ENCODE measurements around the gene NLRP5.

DNA sequence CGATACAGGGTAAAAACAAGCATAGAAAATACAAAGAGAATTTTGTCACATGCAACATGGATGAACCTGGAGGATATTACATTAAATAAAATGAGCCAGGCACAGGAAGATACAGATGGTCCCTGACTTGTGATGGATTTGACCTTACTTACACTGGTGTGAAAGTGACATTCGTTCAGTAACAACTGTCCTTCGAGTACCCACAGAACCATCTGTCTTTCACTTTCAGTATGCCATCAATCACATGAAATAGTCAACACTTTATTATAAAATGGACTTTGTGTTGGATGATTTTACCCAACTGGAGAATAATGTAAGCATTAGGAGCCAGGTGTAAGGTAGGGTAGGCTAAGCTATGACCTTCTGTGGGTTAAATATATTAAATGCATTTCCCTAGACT, 83.1 kb downstream of the NLRP5 start:
- TF ChIP-seq, protein P1, sequence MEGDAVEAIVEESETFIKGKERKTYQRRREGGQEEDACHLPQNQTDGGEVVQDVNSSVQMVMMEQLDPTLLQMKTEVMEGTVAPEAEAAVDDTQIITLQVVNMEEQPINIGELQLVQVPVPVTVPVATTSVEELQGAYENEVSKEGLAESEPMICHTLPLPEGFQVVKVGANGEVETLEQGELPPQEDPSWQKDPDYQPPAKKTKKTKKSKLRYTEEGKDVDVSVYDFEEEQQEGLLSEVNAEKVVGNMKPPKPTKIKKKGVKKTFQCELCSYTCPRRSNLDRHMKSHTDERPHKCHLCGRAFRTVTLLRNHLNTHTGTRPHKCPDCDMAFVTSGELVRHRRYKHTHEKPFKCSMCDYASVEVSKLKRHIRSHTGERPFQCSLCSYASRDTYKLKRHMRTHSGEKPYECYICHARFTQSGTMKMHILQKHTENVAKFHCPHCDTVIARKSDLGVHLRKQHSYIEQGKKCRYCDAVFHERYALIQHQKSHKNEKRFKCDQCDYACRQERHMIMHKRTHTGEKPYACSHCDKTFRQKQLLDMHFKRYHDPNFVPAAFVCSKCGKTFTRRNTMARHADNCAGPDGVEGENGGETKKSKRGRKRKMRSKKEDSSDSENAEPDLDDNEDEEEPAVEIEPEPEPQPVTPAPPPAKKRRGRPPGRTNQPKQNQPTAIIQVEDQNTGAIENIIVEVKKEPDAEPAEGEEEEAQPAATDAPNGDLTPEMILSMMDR (IDR thresholded peaks at IDR 0.05), result no peak
- TF ChIP-seq POLR2AphosphoS5 (IDR thresholded peaks at IDR 0.05; ENCODE audit: low read depth, low read length) (no peak), SIN3A (IDR thresholded peaks at IDR 0.05; ENCODE audit: borderline replicate concordance, insufficient read depth, low read depth, low read length) (no peak)
- TF ChIP-seq, protein P2, sequence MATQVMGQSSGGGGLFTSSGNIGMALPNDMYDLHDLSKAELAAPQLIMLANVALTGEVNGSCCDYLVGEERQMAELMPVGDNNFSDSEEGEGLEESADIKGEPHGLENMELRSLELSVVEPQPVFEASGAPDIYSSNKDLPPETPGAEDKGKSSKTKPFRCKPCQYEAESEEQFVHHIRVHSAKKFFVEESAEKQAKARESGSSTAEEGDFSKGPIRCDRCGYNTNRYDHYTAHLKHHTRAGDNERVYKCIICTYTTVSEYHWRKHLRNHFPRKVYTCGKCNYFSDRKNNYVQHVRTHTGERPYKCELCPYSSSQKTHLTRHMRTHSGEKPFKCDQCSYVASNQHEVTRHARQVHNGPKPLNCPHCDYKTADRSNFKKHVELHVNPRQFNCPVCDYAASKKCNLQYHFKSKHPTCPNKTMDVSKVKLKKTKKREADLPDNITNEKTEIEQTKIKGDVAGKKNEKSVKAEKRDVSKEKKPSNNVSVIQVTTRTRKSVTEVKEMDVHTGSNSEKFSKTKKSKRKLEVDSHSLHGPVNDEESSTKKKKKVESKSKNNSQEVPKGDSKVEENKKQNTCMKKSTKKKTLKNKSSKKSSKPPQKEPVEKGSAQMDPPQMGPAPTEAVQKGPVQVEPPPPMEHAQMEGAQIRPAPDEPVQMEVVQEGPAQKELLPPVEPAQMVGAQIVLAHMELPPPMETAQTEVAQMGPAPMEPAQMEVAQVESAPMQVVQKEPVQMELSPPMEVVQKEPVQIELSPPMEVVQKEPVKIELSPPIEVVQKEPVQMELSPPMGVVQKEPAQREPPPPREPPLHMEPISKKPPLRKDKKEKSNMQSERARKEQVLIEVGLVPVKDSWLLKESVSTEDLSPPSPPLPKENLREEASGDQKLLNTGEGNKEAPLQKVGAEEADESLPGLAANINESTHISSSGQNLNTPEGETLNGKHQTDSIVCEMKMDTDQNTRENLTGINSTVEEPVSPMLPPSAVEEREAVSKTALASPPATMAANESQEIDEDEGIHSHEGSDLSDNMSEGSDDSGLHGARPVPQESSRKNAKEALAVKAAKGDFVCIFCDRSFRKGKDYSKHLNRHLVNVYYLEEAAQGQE (IDR thresholded peaks at IDR 0.05; ENCODE audit: insufficient read depth in 1 of 2, low read depth in 2 of 2, low read length in 1 of 2), result no peak
